A673 (cell line): Measurements from ENCODE around the gene KEAP1. TPM values are rescaled to one million over a fixed set of nuclear protein-coding genes. Genes with fewer than 3 reads are reported as not detected.

Experiments
- BruUV-seq: library from RNA; stranded (reverse); fragments of 400-500 nt; replicated peaks from 2 replicates; lab custom pipeline; 2021; lab: Mats Ljungman, UMichigan
- CTCF ChIA-PET: fragments of 300-600 bp; sonication (Branson Sonifier 250); formaldehyde crosslinking; loops from one replicate; lab custom pipeline; 2022; ENCODE audit warnings: antibody characterized with exemption; lab: Charles Lee
- POLR2A ChIA-PET: fragments of 300-600 bp; sonication (Branson Sonifier 250); formaldehyde crosslinking; loops from one replicate; lab custom pipeline; 2022; ENCODE audit warnings: antibody characterized with exemption; ENCODE audit not compliant: low non-redundant PET; lab: Charles Lee
- DNase-seq: peaks from one replicate; pipeline ENCODE4 v3.0.0-alpha.2; 2015; ENCODE audit warnings: low spot score
- H3K27ac ChIP-seq: fragments of 200-600 bp; sonication (generic); 2 replicates; pipeline ENCODE4 v1.5.1; 2016; ENCODE audit warnings: mixed run types, low read depth, mild to moderate bottlenecking, mixed read lengths, antibody characterized with exemption, low read length; ENCODE audit not compliant: poor library complexity, severe bottlenecking
- H3K27me3 ChIP-seq: fragments of 200-600 bp; sonication (generic); replicated peaks from 2 replicates; pipeline ENCODE4 v1.6.1; 2017; ENCODE audit warnings: mixed run types, low read depth, mild to moderate bottlenecking, mixed read lengths, antibody characterized with exemption, low read length; ENCODE audit not compliant: insufficient read depth, poor library complexity
- H3K36me3 ChIP-seq: fragments of 200-600 bp; sonication (generic); 2 replicates; pipeline ENCODE4 v1.6.1; 2016; ENCODE audit warnings: mixed run types, mild to moderate bottlenecking, mixed read lengths, antibody characterized with exemption, low read length; ENCODE audit not compliant: insufficient read depth, poor library complexity, severe bottlenecking
- H3K4me1 ChIP-seq: fragments of 200-600 bp; sonication (generic); 2 replicates; pipeline ENCODE4 v1.6.1; 2017; ENCODE audit warnings: mixed run types, mild to moderate bottlenecking, mixed read lengths, antibody characterized with exemption, low read length; ENCODE audit not compliant: insufficient read depth, poor library complexity, severe bottlenecking
- H3K4me3 ChIP-seq: fragments of 200-600 bp; sonication (generic); 2 replicates; pipeline ENCODE4 v1.5.1; 2016; ENCODE audit warnings: low read depth, mixed run types, mild to moderate bottlenecking, mixed read lengths, low read length; ENCODE audit not compliant: poor library complexity, severe bottlenecking
- H3K9me3 ChIP-seq: fragments of 200-600 bp; sonication (generic); 2 replicates; pipeline ENCODE4 v1.6.1; 2016; ENCODE audit warnings: mixed run types, low read depth, mild to moderate bottlenecking, mixed read lengths, antibody characterized with exemption, low read length; ENCODE audit not compliant: poor library complexity, severe bottlenecking
- EZH2 ChIP-seq: fragments of 200-600 bp; sonication (generic); IDR thresholded peaks from 2 replicates; pipeline ENCODE4 v1.6.1; 2017; ENCODE audit warnings: borderline replicate concordance, low read depth, mild to moderate bottlenecking, mixed read lengths, antibody characterized with exemption, low read length; ENCODE audit not compliant: poor library complexity, severe bottlenecking
- intact Hi-C: fragments of 100-400 bp; cut with micrococcal nuclease; formaldehyde crosslinking; loops from one replicate; pipeline ENCODE4 v1.10.0; 2022; ENCODE audit not compliant: unreplicated experiment
- total RNA-seq: library from RNA; stranded (reverse); gene quantifications from 2 replicates; pipeline ENCODE4 v1.2.3, GENCODE V29; 2021
- TF ChIP-seq, protein P1 (sequence below): fragments of 300-800, 200-600 bp; sonication (generic); conservative IDR thresholded peaks from 2 replicates; pipeline ENCODE4 v1.5.1; 2017; ENCODE audit warnings: low read depth, mild to moderate bottlenecking, antibody characterized with exemption, low read length, moderate library complexity, mixed read lengths

The KEAP1 gene
- total RNA-seq, 1 experiment from 2014 or later, result 112 TPM

DNA sequence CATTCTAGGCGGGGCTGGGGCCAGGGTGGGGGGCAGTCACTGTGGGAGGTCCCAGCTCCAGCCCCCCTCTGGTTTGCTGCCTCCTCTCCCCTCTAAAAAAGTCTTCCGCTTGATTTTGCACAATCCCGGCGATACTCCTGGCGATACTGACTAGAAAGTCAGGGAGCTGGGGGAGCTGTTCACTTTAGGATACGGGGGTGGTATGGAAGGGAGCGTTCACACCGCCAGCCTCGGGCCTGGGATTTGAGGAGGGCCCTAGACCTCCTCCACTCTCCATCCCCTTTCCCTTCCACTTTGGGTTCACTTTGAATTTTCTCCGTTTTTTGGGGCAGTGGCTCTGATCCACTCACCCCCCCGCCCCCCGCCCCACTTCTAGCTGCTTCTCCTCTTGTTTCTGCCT is 35.0 kb downstream of the KEAP1 start:
- BruUV-seq, result no TSS peak
- Histone ChIP-seq H3K4me1 (no peaks in the 10 kb centered on the region), H3K27me3 (no peaks in the 10 kb centered on the region), H3K9me3 (no peaks in the 10 kb centered on the region), H3K4me3 (no peak overlapping the region), H3K27ac (no peak overlapping the region), H3K36me3 (peaks cover 20% of the 10 kb centered on the region)
- TF ChIP-seq, protein P1, sequence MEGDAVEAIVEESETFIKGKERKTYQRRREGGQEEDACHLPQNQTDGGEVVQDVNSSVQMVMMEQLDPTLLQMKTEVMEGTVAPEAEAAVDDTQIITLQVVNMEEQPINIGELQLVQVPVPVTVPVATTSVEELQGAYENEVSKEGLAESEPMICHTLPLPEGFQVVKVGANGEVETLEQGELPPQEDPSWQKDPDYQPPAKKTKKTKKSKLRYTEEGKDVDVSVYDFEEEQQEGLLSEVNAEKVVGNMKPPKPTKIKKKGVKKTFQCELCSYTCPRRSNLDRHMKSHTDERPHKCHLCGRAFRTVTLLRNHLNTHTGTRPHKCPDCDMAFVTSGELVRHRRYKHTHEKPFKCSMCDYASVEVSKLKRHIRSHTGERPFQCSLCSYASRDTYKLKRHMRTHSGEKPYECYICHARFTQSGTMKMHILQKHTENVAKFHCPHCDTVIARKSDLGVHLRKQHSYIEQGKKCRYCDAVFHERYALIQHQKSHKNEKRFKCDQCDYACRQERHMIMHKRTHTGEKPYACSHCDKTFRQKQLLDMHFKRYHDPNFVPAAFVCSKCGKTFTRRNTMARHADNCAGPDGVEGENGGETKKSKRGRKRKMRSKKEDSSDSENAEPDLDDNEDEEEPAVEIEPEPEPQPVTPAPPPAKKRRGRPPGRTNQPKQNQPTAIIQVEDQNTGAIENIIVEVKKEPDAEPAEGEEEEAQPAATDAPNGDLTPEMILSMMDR, result no peak
- no peak for TF ChIP-seq EZH2
- no peak for DNase-seq
- POLR2A ChIA-PET, result no interaction called here
- intact Hi-C loops, result no loop called here
- CTCF ChIA-PET, result no interaction called here

DNA sequence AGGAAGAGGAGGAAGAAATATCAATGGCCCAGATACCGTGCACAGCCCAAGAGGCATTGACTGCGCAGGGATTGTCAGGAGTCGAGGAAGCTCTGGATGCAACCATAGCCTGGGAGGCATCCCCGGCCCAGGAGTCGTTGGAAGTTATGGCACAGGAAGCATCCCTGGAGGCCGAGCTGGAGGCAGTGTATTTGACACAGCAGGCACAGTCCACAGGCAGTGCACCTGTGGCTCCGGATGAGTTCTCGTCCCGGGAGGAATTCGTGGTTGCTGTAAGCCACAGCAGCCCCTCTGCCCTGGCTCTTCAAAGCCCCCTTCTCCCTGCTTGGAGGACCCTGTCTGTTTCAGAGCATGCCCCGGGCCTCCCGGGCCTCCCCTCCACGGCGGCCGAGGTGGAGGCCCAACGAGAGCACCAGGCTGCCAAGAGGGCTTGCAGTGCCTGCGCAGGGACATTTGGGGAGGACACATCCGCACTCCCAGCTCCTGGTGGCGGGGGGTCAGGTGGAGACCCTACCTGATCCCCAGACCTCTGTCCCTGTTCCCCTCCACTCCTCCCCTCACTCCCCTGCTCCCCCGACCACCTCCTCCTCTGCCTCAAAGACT is 36.0 kb downstream of the KEAP1 start:
- Histone ChIP-seq H3K4me3 (no peak overlapping the region), H3K27ac (no peak overlapping the region), H3K27me3 (no peaks in the 10 kb centered on the region), H3K9me3 (no peaks in the 10 kb centered on the region), H3K4me1 (no peaks in the 10 kb centered on the region), H3K36me3 (peaks cover 20% of the 10 kb centered on the region)
- TF ChIP-seq EZH2, result no peak
- TF ChIP-seq, protein P1, result no peak
- no TSS peak for BruUV-seq
- intact Hi-C loops, result no loop called here
- POLR2A ChIA-PET, result interaction anchor here (0.6 kb wide), 1 partner anchor 193 kb away, joined by 3 read pairs; no protein-coding TSS in a partner anchor
- DNase-seq, result no peak
- CTCF ChIA-PET, result no interaction called here

- no peak for DNase-seq
- Histone ChIP-seq H3K4me3 (no peak overlapping the region), H3K4me1 (no peaks in the 10 kb centered on the region), H3K27me3 (no peaks in the 10 kb centered on the region), H3K27ac (no peak overlapping the region), H3K36me3 (peaks cover 20% of the 10 kb centered on the region), H3K9me3 (no peaks in the 10 kb centered on the region)
- TF ChIP-seq EZH2, result no peak
- TF ChIP-seq, protein P1, result no peak
- POLR2A ChIA-PET, result interaction anchor here (0.7 kb wide), 1 partner anchor 21 kb away, joined by 3 read pairs; no protein-coding TSS in a partner anchor
- BruUV-seq, result no TSS peak
- CTCF ChIA-PET, result no interaction called here
- intact Hi-C loops, result no loop called here
Observed at GRCh38 chr19:10464456-10464855, 38.7 kb downstream of the KEAP1 start.
